Measurements from ENCODE around the gene PPP1R14C. TPM values are rescaled to one million over a fixed set of nuclear protein-coding genes. Genes with fewer than 3 reads are reported as not detected.
A peak's percentile ranks its signal among the peaks of the same experiment; 100 is the strongest.
"Not testable (repeated sequence)": the region's sequence is repeated elsewhere in the genome, so short reads cannot be mapped to it uniquely, and the experiment has no call there.

PPP1R14C gene
- polyA plus RNA-seq, 1 donor from 2014 or later: not detected

- Mint-ChIP-seq H3K27ac (peak overlapping the region in 2 of 3 donors; percentile 29 to 39), H3K4me1 (peaks cover 31 to 40% (median 33%) of the 10 kb centered on the region in 3 donors), H3K9me3 (peaks cover 0 to 3% (median 0%) of the 10 kb centered on the region in 3 donors), H3K4me3 (peak overlapping the region in 2 of 4 donors; percentile 40 to 87), H3K27me3 (no peaks in the 10 kb centered on the region), H3K36me3 (no peaks in the 10 kb centered on the region)
Measured at GRCh38 chr6:150185732-150186117, 42.9 kb downstream of the PPP1R14C start.

- Mint-ChIP-seq H3K4me3 (peak overlapping the region in 1 of 4 donors; percentile 87), H3K9me3 (peaks cover 0 to 3% (median 0%) of the 10 kb centered on the region in 3 donors), H3K4me1 (peaks cover 31 to 40% (median 33%) of the 10 kb centered on the region in 3 donors), H3K27me3 (no peaks in the 10 kb centered on the region), H3K36me3 (no peaks in the 10 kb centered on the region), H3K27ac (peak overlapping the region in 1 of 3 donors; percentile 63)
Measured at GRCh38 chr6:150186129-150186898, 43.5 kb downstream of the PPP1R14C start.

GRCh38 chr6:150187433-150187832, 44.6 kb downstream of the PPP1R14C start:
- not testable (repeated sequence) for H3K27ac Mint-ChIP-seq, H3K4me3 Mint-ChIP-seq, H3K36me3 Mint-ChIP-seq, H3K27me3 Mint-ChIP-seq, H3K9me3 Mint-ChIP-seq
- peaks cover 30 to 39% (median 31%) of the 10 kb centered on the region in 3 donors for H3K4me1 Mint-ChIP-seq

- H3K9me3 Mint-ChIP-seq: peaks cover 0 to 8% (median 1%) of the 10 kb centered on the region in 3 donors
Measured at GRCh38 chr6:150189122-150189521, 46.3 kb downstream of the PPP1R14C start.

GRCh38 chr6:150191809-150192208, 49.0 kb downstream of the PPP1R14C start:
- Mint-ChIP-seq H3K9me3 (peaks cover 0 to 9% (median 1%) of the 10 kb centered on the region in 3 donors), H3K27me3 (peaks cover 6% of the 10 kb centered on the region), H3K4me3 (no peak overlapping the region), H3K36me3 (no peaks in the 10 kb centered on the region), H3K27ac (no peak overlapping the region), H3K4me1 (peaks cover 3 to 9% (median 6%) of the 10 kb centered on the region in 3 donors)

More at GRCh38 chr6:150189122-150189521, 46.3 kb downstream of the PPP1R14C start:
- Mint-ChIP-seq H3K36me3 (no peaks in the 10 kb centered on the region), H3K4me3 (no peak overlapping the region), H3K4me1 (peaks cover 16 to 25% (median 16%) of the 10 kb centered on the region in 3 donors), H3K27ac (no peak overlapping the region), H3K27me3 (peaks cover 4% of the 10 kb centered on the region)

- Mint-ChIP-seq H3K27me3 (peaks cover 6% of the 10 kb centered on the region), H3K4me3 (no peak overlapping the region), H3K36me3 (no peaks in the 10 kb centered on the region), H3K9me3 (peaks cover 0 to 5% (median 1%) of the 10 kb centered on the region in 3 donors), H3K27ac (no peak overlapping the region), H3K4me1 (peaks cover 1 to 6% (median 3%) of the 10 kb centered on the region in 3 donors)
Measured at GRCh38 chr6:150194195-150194594, 51.4 kb downstream of the PPP1R14C start.

GRCh38 chr6:150195996-150196417, 53.2 kb downstream of the PPP1R14C start:
- Mint-ChIP-seq H3K36me3 (no peaks in the 10 kb centered on the region), H3K27ac (no peak overlapping the region), H3K4me1 (peaks cover 0 to 6% (median 3%) of the 10 kb centered on the region in 3 donors), H3K27me3 (peaks cover 7% of the 10 kb centered on the region), H3K9me3 (peaks cover 0 to 5% (median 1%) of the 10 kb centered on the region in 3 donors), H3K4me3 (no peak overlapping the region)

- Mint-ChIP-seq H3K27me3 (peaks cover 7% of the 10 kb centered on the region), H3K4me3 (no peak overlapping the region), H3K36me3 (no peaks in the 10 kb centered on the region), H3K9me3 (peaks cover 0 to 5% (median 1%) of the 10 kb centered on the region in 3 donors), H3K4me1 (peaks cover 0 to 6% (median 3%) of the 10 kb centered on the region in 3 donors), H3K27ac (peak overlapping the region in 1 of 3 donors; percentile 74)
Measured at GRCh38 chr6:150196942-150197745, 54.3 kb downstream of the PPP1R14C start.

GRCh38 chr6:150198532-150198931, 55.7 kb downstream of the PPP1R14C start:
- Mint-ChIP-seq H3K4me1 (peaks cover 0 to 6% (median 3%) of the 10 kb centered on the region in 3 donors), H3K4me3 (no peak overlapping the region), H3K36me3 (no peaks in the 10 kb centered on the region), H3K27me3 (peaks cover 3% of the 10 kb centered on the region), H3K27ac (no peak overlapping the region), H3K9me3 (peaks cover 0 to 5% (median 0%) of the 10 kb centered on the region in 3 donors)

GRCh38 chr6:150199241-150199640, 56.4 kb downstream of the PPP1R14C start:
- peaks cover 0 to 6% (median 3%) of the 10 kb centered on the region in 3 donors for H3K4me1 Mint-ChIP-seq
- H3K4me3 Mint-ChIP-seq: no peak overlapping the region
- H3K27ac Mint-ChIP-seq: no peak overlapping the region
- H3K9me3 Mint-ChIP-seq: no peaks in the 10 kb centered on the region
- H3K27me3 Mint-ChIP-seq: peaks cover 4% of the 10 kb centered on the region
- H3K36me3 Mint-ChIP-seq: no peaks in the 10 kb centered on the region

- no peak overlapping the region for H3K27ac Mint-ChIP-seq
- no peaks in the 10 kb centered on the region for H3K36me3 Mint-ChIP-seq
- peaks cover 0 to 8% (median 6%) of the 10 kb centered on the region in 3 donors for H3K4me1 Mint-ChIP-seq
- H3K27me3 Mint-ChIP-seq: peaks cover 3% of the 10 kb centered on the region
- no peaks in the 10 kb centered on the region for H3K9me3 Mint-ChIP-seq
- no peak overlapping the region for H3K4me3 Mint-ChIP-seq
Measured at GRCh38 chr6:150200428-150201100, 57.7 kb downstream of the PPP1R14C start.

GRCh38 chr6:150201285-150201684, 58.4 kb downstream of the PPP1R14C start:
- no peak overlapping the region for H3K27ac Mint-ChIP-seq
- peaks cover 4% of the 10 kb centered on the region for H3K27me3 Mint-ChIP-seq
- H3K9me3 Mint-ChIP-seq: peaks cover 0 to 2% (median 0%) of the 10 kb centered on the region in 3 donors
- no peaks in the 10 kb centered on the region for H3K36me3 Mint-ChIP-seq
- H3K4me1 Mint-ChIP-seq: peaks cover 0 to 5% (median 3%) of the 10 kb centered on the region in 3 donors
- H3K4me3 Mint-ChIP-seq: no peak overlapping the region

GRCh38 chr6:150201772-150202329, 59.0 kb downstream of the PPP1R14C start:
- no peaks in the 10 kb centered on the region for H3K36me3 Mint-ChIP-seq
- no peak overlapping the region for H3K27ac Mint-ChIP-seq
- H3K9me3 Mint-ChIP-seq: peaks cover 0 to 2% (median 0%) of the 10 kb centered on the region in 3 donors

GRCh38 chr6:150202404-150202803, 59.6 kb downstream of the PPP1R14C start:
- Mint-ChIP-seq H3K27ac (no peak overlapping the region), H3K36me3 (no peaks in the 10 kb centered on the region), H3K4me1 (peaks cover 0 to 5% (median 0%) of the 10 kb centered on the region in 3 donors), H3K4me3 (no peak overlapping the region), H3K9me3 (peaks cover 0 to 2% (median 0%) of the 10 kb centered on the region in 3 donors), H3K27me3 (peaks cover 4% of the 10 kb centered on the region)

More at GRCh38 chr6:150201772-150202329, 59.0 kb downstream of the PPP1R14C start:
- H3K27me3 Mint-ChIP-seq: peaks cover 4% of the 10 kb centered on the region
- peaks cover 0 to 5% (median 0%) of the 10 kb centered on the region in 3 donors for H3K4me1 Mint-ChIP-seq
- no peak overlapping the region for H3K4me3 Mint-ChIP-seq

Measured in IgD-negative memory B cell (primary cell).